Measurements from ENCODE around the gene PPARD. TPM values are rescaled to one million over a fixed set of nuclear protein-coding genes. Genes with fewer than 3 reads are reported as not detected.

Gene PPARD
- total RNA-seq, 1 donor from 2014 or later, result 9.9 TPM

DNA sequence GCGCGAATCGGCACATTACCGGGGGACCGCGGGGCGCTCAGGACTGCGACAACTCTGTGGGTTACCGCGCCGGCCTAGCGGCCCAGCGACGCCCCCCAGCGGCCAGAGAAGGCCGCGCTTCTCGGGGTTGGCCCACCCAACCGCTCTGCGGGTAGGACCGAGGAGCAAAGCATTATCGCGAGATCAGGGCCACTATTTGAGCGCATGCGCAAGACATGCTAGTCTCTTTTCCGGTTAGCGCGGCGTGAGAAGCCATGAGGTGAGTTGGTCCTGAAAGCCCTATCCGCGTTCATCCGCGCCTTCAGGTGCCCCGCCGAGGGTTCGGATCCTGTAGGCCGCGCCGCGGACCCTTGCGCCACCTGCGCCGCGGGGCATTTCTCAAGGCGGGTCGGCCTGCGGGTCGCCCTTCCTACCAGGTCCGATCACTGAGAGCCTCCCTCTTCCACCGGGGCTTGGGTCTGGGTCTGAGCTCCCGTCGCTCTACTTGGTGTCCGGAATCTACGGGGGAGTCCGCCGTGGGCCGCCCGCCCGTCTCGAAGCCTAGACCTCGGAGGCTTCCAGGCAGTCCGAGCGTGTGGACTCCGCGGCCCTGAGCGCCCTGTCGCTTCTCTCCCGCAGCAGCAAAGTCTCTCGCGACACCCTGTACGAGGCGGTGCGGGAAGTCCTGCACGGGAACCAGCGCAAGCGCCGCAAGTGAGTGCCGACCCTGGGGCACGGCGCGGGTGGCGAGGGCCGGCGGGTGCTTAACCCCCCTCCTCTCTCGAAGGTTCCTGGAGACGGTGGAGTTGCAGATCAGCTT, 126.0 kb downstream of the PPARD start, which contains the start of gene RPL10A:
TSS of gene RPL10A (plus strand) at position 221 of the 799 bp plus-strand sequence. CDS start at position 255, 34 bp downstream.
- H3K27ac Mint-ChIP-seq (ENCODE audit: unreplicated experiment), result peak within 1 kb of the TSS; percentile 95
- DNase-seq (ENCODE audit: low read depth), result peak; percentile 82
- peak within 1 kb of the TSS; percentile 95 for H2AFZ ChIP-seq (ENCODE audit: low read depth, low read length)
- peaks cover 31% of the 10 kb centered on the region for H3K36me3 ChIP-seq (ENCODE audit: insufficient read depth, low read length)
- peaks cover 48% of the 10 kb centered on the region for H3K79me2 ChIP-seq (ENCODE audit: insufficient read depth, low read length)
- no peaks in the 10 kb centered on the region for H3K9me3 ChIP-seq (ENCODE audit: insufficient read depth, low read depth, low read length)
- peaks cover 49% of the 10 kb centered on the region for H4K20me1 ChIP-seq (ENCODE audit: insufficient read depth, low read length)
- peak within 1 kb of the TSS; percentile 99 for H3K4me3 ChIP-seq (ENCODE audit: insufficient read depth, low read depth, low read length)
- H3K4me2 ChIP-seq (ENCODE audit: low read length), result peak within 1 kb of the TSS; percentile 98
- H3K36me3 Mint-ChIP-seq (ENCODE audit: low read depth, unreplicated experiment), result peaks cover 29% of the 10 kb centered on the region
- peaks cover 9% of the 10 kb centered on the region for H3K4me1 Mint-ChIP-seq (ENCODE audit: low read depth, unreplicated experiment)
- TF ChIP-seq, protein P1, sequence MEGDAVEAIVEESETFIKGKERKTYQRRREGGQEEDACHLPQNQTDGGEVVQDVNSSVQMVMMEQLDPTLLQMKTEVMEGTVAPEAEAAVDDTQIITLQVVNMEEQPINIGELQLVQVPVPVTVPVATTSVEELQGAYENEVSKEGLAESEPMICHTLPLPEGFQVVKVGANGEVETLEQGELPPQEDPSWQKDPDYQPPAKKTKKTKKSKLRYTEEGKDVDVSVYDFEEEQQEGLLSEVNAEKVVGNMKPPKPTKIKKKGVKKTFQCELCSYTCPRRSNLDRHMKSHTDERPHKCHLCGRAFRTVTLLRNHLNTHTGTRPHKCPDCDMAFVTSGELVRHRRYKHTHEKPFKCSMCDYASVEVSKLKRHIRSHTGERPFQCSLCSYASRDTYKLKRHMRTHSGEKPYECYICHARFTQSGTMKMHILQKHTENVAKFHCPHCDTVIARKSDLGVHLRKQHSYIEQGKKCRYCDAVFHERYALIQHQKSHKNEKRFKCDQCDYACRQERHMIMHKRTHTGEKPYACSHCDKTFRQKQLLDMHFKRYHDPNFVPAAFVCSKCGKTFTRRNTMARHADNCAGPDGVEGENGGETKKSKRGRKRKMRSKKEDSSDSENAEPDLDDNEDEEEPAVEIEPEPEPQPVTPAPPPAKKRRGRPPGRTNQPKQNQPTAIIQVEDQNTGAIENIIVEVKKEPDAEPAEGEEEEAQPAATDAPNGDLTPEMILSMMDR (IDR thresholded peaks at IDR 0.05; ENCODE audit: insufficient read depth, low read depth, low read length), result peak; percentile 92
- no peak for TF ChIP-seq EZH2 (IDR thresholded peaks at IDR 0.05; ENCODE audit: insufficient read depth, low read length)
- H3K4me3 Mint-ChIP-seq (ENCODE audit: unreplicated experiment), result peak within 1 kb of the TSS; percentile 100
- H3K27ac ChIP-seq (ENCODE audit: low read depth, low read length), result peak within 1 kb of the TSS; percentile 88
- FAIRE-seq, result no peak
- H3K9ac ChIP-seq (ENCODE audit: low read length), result peak within 1 kb of the TSS; percentile 94
- peaks cover 9% of the 10 kb centered on the region for H3K9me3 Mint-ChIP-seq (ENCODE audit: unreplicated experiment)
- no peaks in the 10 kb centered on the region for H3K27me3 Mint-ChIP-seq (ENCODE audit: low read depth, unreplicated experiment)
- peaks cover 24% of the 10 kb centered on the region for H3K4me1 ChIP-seq (ENCODE audit: insufficient read depth, low read length)
- no peaks in the 10 kb centered on the region for H3K27me3 ChIP-seq (ENCODE audit: insufficient read depth, low read length)

DNA sequence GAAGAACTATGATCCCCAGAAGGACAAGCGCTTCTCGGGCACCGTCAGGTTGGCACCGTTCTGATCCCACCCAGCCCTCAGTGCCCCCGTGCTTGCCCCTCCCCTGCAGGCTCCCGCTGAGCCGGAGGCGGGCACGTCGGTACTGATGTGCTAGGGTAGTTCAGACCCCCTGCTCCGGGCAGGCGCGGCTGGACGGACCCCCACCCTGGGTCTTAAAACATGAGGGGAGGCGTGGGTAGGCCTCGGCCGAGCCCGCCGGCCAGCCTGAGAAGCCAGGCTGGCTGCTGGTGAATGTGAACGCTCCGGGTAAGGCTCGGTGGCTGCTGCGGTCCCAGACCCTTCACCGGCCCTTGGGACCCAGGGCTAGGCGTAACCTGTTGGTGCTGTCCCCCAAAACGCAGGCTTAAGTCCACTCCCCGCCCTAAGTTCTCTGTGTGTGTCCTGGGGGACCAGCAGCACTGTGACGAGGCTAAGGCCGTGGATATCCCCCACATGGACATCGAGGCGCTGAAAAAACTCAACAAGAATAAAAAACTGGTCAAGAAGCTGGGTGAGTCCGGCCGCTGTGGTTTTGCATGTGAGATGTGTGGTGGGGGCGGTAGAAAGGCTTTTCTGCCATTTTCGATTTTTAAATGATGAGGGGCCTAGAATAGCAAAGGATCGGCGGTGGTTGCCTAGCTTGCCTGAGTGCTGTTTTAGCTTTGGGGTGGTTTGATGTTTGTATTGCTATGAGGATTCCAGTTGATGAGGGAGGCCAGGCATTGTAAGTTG, 126.8 kb downstream of the PPARD start:
- H3K4me2 ChIP-seq (ENCODE audit: low read length), result peak overlapping the region; percentile 98
- H3K4me1 Mint-ChIP-seq (ENCODE audit: low read depth, unreplicated experiment), result peaks cover 9% of the 10 kb centered on the region
- DNase-seq (ENCODE audit: low read depth) (no peak), FAIRE-seq (no peak)
- H3K27ac ChIP-seq (ENCODE audit: low read depth, low read length), result peak overlapping the region; percentile 88
- peaks cover 33% of the 10 kb centered on the region for H3K36me3 ChIP-seq (ENCODE audit: insufficient read depth, low read length)
- H3K27ac Mint-ChIP-seq (ENCODE audit: unreplicated experiment), result peak overlapping the region; percentile 85
- H3K4me3 Mint-ChIP-seq (ENCODE audit: unreplicated experiment), result peak overlapping the region; percentile 100
- H3K9ac ChIP-seq (ENCODE audit: low read length), result peak overlapping the region; percentile 94
- H3K27me3 Mint-ChIP-seq (ENCODE audit: low read depth, unreplicated experiment), result no peaks in the 10 kb centered on the region
- H4K20me1 ChIP-seq (ENCODE audit: insufficient read depth, low read length), result peaks cover 55% of the 10 kb centered on the region
- no peaks in the 10 kb centered on the region for H3K27me3 ChIP-seq (ENCODE audit: insufficient read depth, low read length)
- H3K9me3 Mint-ChIP-seq (ENCODE audit: unreplicated experiment), result peaks cover 7% of the 10 kb centered on the region
- H3K36me3 Mint-ChIP-seq (ENCODE audit: low read depth, unreplicated experiment), result peaks cover 29% of the 10 kb centered on the region
- TF ChIP-seq, protein P1 (IDR thresholded peaks at IDR 0.05; ENCODE audit: insufficient read depth, low read depth, low read length), result no peak
- TF ChIP-seq EZH2 (IDR thresholded peaks at IDR 0.05; ENCODE audit: insufficient read depth, low read length), result no peak
- H3K79me2 ChIP-seq (ENCODE audit: insufficient read depth, low read length), result peaks cover 49% of the 10 kb centered on the region
- no peaks in the 10 kb centered on the region for H3K9me3 ChIP-seq (ENCODE audit: insufficient read depth, low read depth, low read length)
- no peak overlapping the region for H2AFZ ChIP-seq (ENCODE audit: low read depth, low read length)
- peak overlapping the region; percentile 99 for H3K4me3 ChIP-seq (ENCODE audit: insufficient read depth, low read depth, low read length)
- peaks cover 24% of the 10 kb centered on the region for H3K4me1 ChIP-seq (ENCODE audit: insufficient read depth, low read length)
